Caco-2 (cell line): ENCODE measurements around the gene AMZ1. TPM values are rescaled to one million over a fixed set of nuclear protein-coding genes. Genes with fewer than 3 reads are reported as not detected.

Source experiments
- BruUV-seq: library from RNA; stranded (reverse); fragments of 400-500 nt; replicated peaks from 2 replicates; lab custom pipeline; 2021; lab: Mats Ljungman, UMichigan
- CTCF ChIA-PET: fragments of 300-600 bp; sonication (Branson Sonifier 250); formaldehyde crosslinking; loops from one replicate; lab custom pipeline; 2022; ENCODE audit warnings: antibody characterized with exemption; lab: Charles Lee
- POLR2A ChIA-PET: fragments of 300-600 bp; sonication (Branson Sonifier 250); formaldehyde crosslinking; loops from one replicate; lab custom pipeline; 2022; ENCODE audit warnings: antibody characterized with exemption; lab: Charles Lee
- DNase-seq, 2 experiments: peaks; one replicate each; pipeline versions ENCODE4 v3.0.0 to v3.0.0-alpha.2; 2020 to 2022
- H3K27me3 ChIP-seq: replicated peaks from 2 replicates; pipeline ENCODE4 v1.6.0; 2011; ENCODE audit warnings: low read length; ENCODE audit not compliant: control insufficient read depth, insufficient read depth
- H3K36me3 ChIP-seq: 2 replicates; pipeline ENCODE4 v1.5.1; 2011; ENCODE audit warnings: low read length; ENCODE audit not compliant: control insufficient read depth, insufficient read depth
- H3K4me1 ChIP-seq: fragments of 250-450 bp; sonication (Bioruptor Pico); 2 replicates; pipeline ENCODE4 v1.5.1; 2020; ENCODE audit warnings: mild to moderate bottlenecking
- H3K4me3 ChIP-seq: 2 replicates; pipeline ENCODE4 v1.5.1; 2011; ENCODE audit warnings: low read depth, mild to moderate bottlenecking, control low read depth, low read length
- H3K9me3 ChIP-seq: fragments of 250-450 bp; sonication (Bioruptor Pico); 2 replicates; pipeline ENCODE4 v1.5.1; 2020; ENCODE audit warnings: mild to moderate bottlenecking, moderate library complexity
- H3K27ac Mint-ChIP-seq: one replicate; pipeline ENCODE4 v1.8.0; 2022; ENCODE audit warnings: mixed read lengths; ENCODE audit not compliant: unreplicated experiment
- H3K27me3 Mint-ChIP-seq: one replicate; pipeline ENCODE4 v1.8.0; 2022; ENCODE audit warnings: mixed read lengths; ENCODE audit not compliant: insufficient read depth, unreplicated experiment
- H3K36me3 Mint-ChIP-seq: one replicate; pipeline ENCODE4 v1.8.0; 2022; ENCODE audit warnings: mild to moderate bottlenecking, mixed read lengths; ENCODE audit not compliant: insufficient read depth, unreplicated experiment
- H3K4me1 Mint-ChIP-seq: one replicate; pipeline ENCODE4 v1.8.0; 2022; ENCODE audit warnings: low read depth, mixed read lengths; ENCODE audit not compliant: unreplicated experiment
- H3K4me3 Mint-ChIP-seq: one replicate; pipeline ENCODE4 v1.8.0; 2022; ENCODE audit warnings: mild to moderate bottlenecking, moderate library complexity, mixed read lengths; ENCODE audit not compliant: unreplicated experiment
- H3K9me3 Mint-ChIP-seq: one replicate; pipeline ENCODE4 v1.8.0; 2022; ENCODE audit warnings: mixed read lengths; ENCODE audit not compliant: unreplicated experiment
- intact Hi-C: fragments of 100-400 bp; cut with micrococcal nuclease; formaldehyde crosslinking; loops from one replicate; pipeline ENCODE4 v1.10.0; 2022; ENCODE audit not compliant: unreplicated experiment
- total RNA-seq: library from RNA; stranded (reverse); gene quantifications from 2 replicates; pipeline ENCODE4 v1.2.3, GENCODE V29; 2022
- TF ChIP-seq, protein P1 (sequence below), 2 experiments: fragments of 200-600 bp in 1 of 2; IDR thresholded peaks; 1 replicate in 1 of 2; 2 replicates in 1 of 2; pipeline versions ENCODE4 v1.5.1 to v1.8.0; 2011 to 2022; ENCODE audit warnings: antibody characterized with exemption in 1 of 2, control low read depth in 1 of 2, inconsistent platforms in 1 of 2, low read depth in 1 of 2, low read length in 1 of 2, mild to moderate bottlenecking in 1 of 2, moderate library complexity in 1 of 2; ENCODE audit not compliant: insufficient read depth in 1 of 2, severe bottlenecking in 1 of 2, unreplicated experiment in 1 of 2

AMZ1 gene
- total RNA-seq, 1 experiment from 2014 or later = 0.11 TPM

GRCh38 chr7:2730846-2731770 lies 43.1 kb downstream of the AMZ1 start:
- no peaks in the 10 kb centered on the region for H3K9me3 Mint-ChIP-seq
- TF ChIP-seq, protein P1, sequence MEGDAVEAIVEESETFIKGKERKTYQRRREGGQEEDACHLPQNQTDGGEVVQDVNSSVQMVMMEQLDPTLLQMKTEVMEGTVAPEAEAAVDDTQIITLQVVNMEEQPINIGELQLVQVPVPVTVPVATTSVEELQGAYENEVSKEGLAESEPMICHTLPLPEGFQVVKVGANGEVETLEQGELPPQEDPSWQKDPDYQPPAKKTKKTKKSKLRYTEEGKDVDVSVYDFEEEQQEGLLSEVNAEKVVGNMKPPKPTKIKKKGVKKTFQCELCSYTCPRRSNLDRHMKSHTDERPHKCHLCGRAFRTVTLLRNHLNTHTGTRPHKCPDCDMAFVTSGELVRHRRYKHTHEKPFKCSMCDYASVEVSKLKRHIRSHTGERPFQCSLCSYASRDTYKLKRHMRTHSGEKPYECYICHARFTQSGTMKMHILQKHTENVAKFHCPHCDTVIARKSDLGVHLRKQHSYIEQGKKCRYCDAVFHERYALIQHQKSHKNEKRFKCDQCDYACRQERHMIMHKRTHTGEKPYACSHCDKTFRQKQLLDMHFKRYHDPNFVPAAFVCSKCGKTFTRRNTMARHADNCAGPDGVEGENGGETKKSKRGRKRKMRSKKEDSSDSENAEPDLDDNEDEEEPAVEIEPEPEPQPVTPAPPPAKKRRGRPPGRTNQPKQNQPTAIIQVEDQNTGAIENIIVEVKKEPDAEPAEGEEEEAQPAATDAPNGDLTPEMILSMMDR (IDR thresholded peaks at IDR 0.05; ENCODE audit: insufficient read depth in 1 of 2, low read depth in 1 of 2, low read length in 1 of 2, severe bottlenecking in 1 of 2, unreplicated experiment in 1 of 2) = no peak
- H3K27me3 Mint-ChIP-seq = no peaks in the 10 kb centered on the region
- no TSS peak for BruUV-seq
- ChIA-PET POLR2A (no interaction called here), CTCF (no interaction called here)
- H3K4me1 Mint-ChIP-seq = peaks cover 23% of the 10 kb centered on the region
- H3K27ac Mint-ChIP-seq = no peak overlapping the region
- Histone ChIP-seq H3K4me3 (no peak overlapping the region), H3K27me3 (no peaks in the 10 kb centered on the region), H3K9me3 (no peaks in the 10 kb centered on the region), H3K36me3 (peaks cover 2% of the 10 kb centered on the region; the same call in 1 of the 2 replicates), H3K4me1 (peaks cover 27% of the 10 kb centered on the region)
- DNase-seq = peak in 1 of 2 experiments; percentile 38
- no peak overlapping the region for H3K4me3 Mint-ChIP-seq
- H3K36me3 Mint-ChIP-seq = peaks cover 62% of the 10 kb centered on the region
- intact Hi-C loops = no loop called here

GRCh38 chr7:2732388-2732787 lies 44.4 kb downstream of the AMZ1 start:
- Histone ChIP-seq H3K27me3 (no peaks in the 10 kb centered on the region), H3K4me1 (peaks cover 27% of the 10 kb centered on the region), H3K9me3 (no peaks in the 10 kb centered on the region), H3K4me3 (no peak overlapping the region), H3K36me3 (peaks cover 2% of the 10 kb centered on the region; the same call in 1 of the 2 replicates)
- intact Hi-C loops = no loop called here
- no peaks in the 10 kb centered on the region for H3K9me3 Mint-ChIP-seq
- TF ChIP-seq, protein P1 (IDR thresholded peaks at IDR 0.05; ENCODE audit: insufficient read depth in 1 of 2, low read depth in 1 of 2, low read length in 1 of 2, severe bottlenecking in 1 of 2, unreplicated experiment in 1 of 2) = no peak
- H3K27ac Mint-ChIP-seq = peak overlapping the region; percentile 29
- DNase-seq = peak in 1 of 2 experiments; percentile 9
- BruUV-seq = no TSS peak
- POLR2A ChIA-PET = no interaction called here
- H3K4me1 Mint-ChIP-seq = peaks cover 23% of the 10 kb centered on the region
- H3K4me3 Mint-ChIP-seq = no peak overlapping the region
- H3K36me3 Mint-ChIP-seq = peaks cover 59% of the 10 kb centered on the region
- no peaks in the 10 kb centered on the region for H3K27me3 Mint-ChIP-seq
- CTCF ChIA-PET = no interaction called here

DNA sequence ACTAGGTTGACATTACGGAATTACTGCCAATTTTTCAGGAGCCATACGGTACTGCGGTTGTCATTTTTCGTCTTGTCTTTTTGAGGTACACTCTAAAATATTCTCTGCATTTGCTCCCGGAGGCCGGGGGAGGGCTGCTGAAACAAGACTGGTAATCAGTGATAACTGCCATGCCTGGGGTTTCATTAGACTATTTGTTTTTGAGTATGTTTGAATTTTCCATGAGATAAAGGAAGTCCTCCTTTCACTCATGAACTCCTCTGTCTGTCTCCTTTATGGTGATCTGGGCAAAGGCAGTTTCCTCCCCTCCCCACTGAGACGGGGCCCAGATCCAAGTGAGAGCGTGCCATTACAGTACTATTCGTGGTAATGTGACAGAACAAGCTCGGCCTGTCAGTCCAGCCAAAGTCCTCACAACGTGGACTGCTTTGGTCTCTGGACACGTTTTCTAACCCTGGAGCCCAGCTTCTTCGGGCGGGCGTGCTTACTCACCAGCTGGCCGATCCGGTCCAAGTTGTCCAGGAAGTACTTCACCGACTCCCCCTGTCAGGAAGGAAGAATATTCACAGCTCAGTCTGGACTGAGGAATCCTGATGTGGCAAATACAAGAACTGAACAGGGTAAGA lies 45.1 kb downstream of the AMZ1 start:
- POLR2A ChIA-PET = no interaction called here
- peak; percentile 74 to 84 for DNase-seq
- Mint-ChIP-seq H3K9me3 (no peaks in the 10 kb centered on the region), H3K27ac (peak overlapping the region; percentile 29), H3K4me3 (peak overlapping the region; percentile 13), H3K36me3 (peaks cover 55% of the 10 kb centered on the region), H3K4me1 (peaks cover 23% of the 10 kb centered on the region), H3K27me3 (no peaks in the 10 kb centered on the region)
- H3K4me3 ChIP-seq = no peak overlapping the region
- peaks cover 2% of the 10 kb centered on the region; the same call in 1 of the 2 replicates for H3K36me3 ChIP-seq
- BruUV-seq = no TSS peak
- peaks cover 27% of the 10 kb centered on the region for H3K4me1 ChIP-seq
- H3K27me3 ChIP-seq = no peaks in the 10 kb centered on the region
- CTCF ChIA-PET = interaction anchor here (0.5 to 0.7 kb wide), 2 partner anchors 18 to 205 kb away, joined by 3 to 6 read pairs; no protein-coding TSS in a partner anchor
- intact Hi-C loops = no loop called here
- TF ChIP-seq, protein P1 (IDR thresholded peaks at IDR 0.05; ENCODE audit: insufficient read depth in 1 of 2, low read depth in 1 of 2, low read length in 1 of 2, severe bottlenecking in 1 of 2, unreplicated experiment in 1 of 2) = peak in 1 of 2 experiments; percentile 7
- H3K9me3 ChIP-seq = no peaks in the 10 kb centered on the region
